ENCODE measurements around the gene EDDM3A. TPM values are rescaled to one million over a fixed set of nuclear protein-coding genes. Genes with fewer than 3 reads are reported as not detected.

The EDDM3A gene
- total RNA-seq, 2 experiments from 2014 or later: not detected

GRCh38 chr14:20794644-20795369 lies 49.1 kb downstream of the EDDM3A start:
- CTCF ChIA-PET (ENCODE audit: unreplicated experiment): no interaction called here
- Histone ChIP-seq H3K9me2 (ENCODE audit: insufficient read depth, low read length) (no peaks in the 10 kb centered on the region), H4K20me1 (ENCODE audit: insufficient read depth, low read length) (no peaks in the 10 kb centered on the region), H2AFZ (ENCODE audit: low read length) (no peak overlapping the region), H3K4me2 (ENCODE audit: low read length) (no peak overlapping the region), H3K4me1 (ENCODE audit: insufficient read depth, low read length, poor library complexity, severe bottlenecking) (no peaks in the 10 kb centered on the region), H3K4me3 (ENCODE audit: low read depth, low read length, poor library complexity, severe bottlenecking) (no peak overlapping the region), H3K36me3 (ENCODE audit: insufficient read depth, low read length) (no peaks in the 10 kb centered on the region), H3K27ac (ENCODE audit: low read depth, low read length, poor library complexity, severe bottlenecking) (no peak overlapping the region), H3K9me3 (ENCODE audit: low read length) (no peaks in the 10 kb centered on the region), H3K79me2 (ENCODE audit: insufficient read depth, low read depth, low read length) (no peaks in the 10 kb centered on the region)
- no peak for DNase-seq (ENCODE audit: low spot score)
- intact Hi-C loops (cut with micrococcal nuclease; ENCODE audit: unreplicated experiment): no loop called here
- POLR2A ChIA-PET: interaction anchor here (1.1 kb wide), 1 partner anchor 18 kb away, joined by 4 read pairs; no protein-coding TSS in a partner anchor
- no TSS peak for BruUV-seq (replicated peaks)
- TF ChIP-seq CTCF (conservative IDR thresholded peaks at IDR 0.05; ENCODE audit: low read length) (no peak), EZH2phosphoT487 (IDR thresholded peaks at IDR 0.05; ENCODE audit: borderline replicate concordance, low read depth, low read length) (no peak)

- TF ChIP-seq EZH2phosphoT487 (IDR thresholded peaks at IDR 0.05; ENCODE audit: borderline replicate concordance, low read depth, low read length) (no peak), CTCF (conservative IDR thresholded peaks at IDR 0.05; ENCODE audit: low read length) (no peak)
- POLR2A ChIA-PET: interaction anchor here (0.7 to 1.8 kb wide), 3 partner anchors 10 to 436 kb away, joined by 3 to 7 read pairs (median 5); no protein-coding TSS in a partner anchor
- CTCF ChIA-PET (ENCODE audit: unreplicated experiment): no interaction called here
- intact Hi-C loops (cut with micrococcal nuclease; ENCODE audit: unreplicated experiment): no loop called here
- Histone ChIP-seq H3K27ac (ENCODE audit: low read depth, low read length, poor library complexity, severe bottlenecking) (no peak overlapping the region), H3K4me1 (ENCODE audit: insufficient read depth, low read length, poor library complexity, severe bottlenecking) (no peaks in the 10 kb centered on the region), H3K4me3 (ENCODE audit: low read depth, low read length, poor library complexity, severe bottlenecking) (no peak overlapping the region), H4K20me1 (ENCODE audit: insufficient read depth, low read length) (no peaks in the 10 kb centered on the region), H2AFZ (ENCODE audit: low read length) (no peak overlapping the region), H3K4me2 (ENCODE audit: low read length) (no peak overlapping the region), H3K9me2 (ENCODE audit: insufficient read depth, low read length) (no peaks in the 10 kb centered on the region), H3K9me3 (ENCODE audit: low read length) (no peaks in the 10 kb centered on the region), H3K79me2 (ENCODE audit: insufficient read depth, low read depth, low read length) (no peaks in the 10 kb centered on the region), H3K36me3 (ENCODE audit: insufficient read depth, low read length) (no peaks in the 10 kb centered on the region)
- DNase-seq (ENCODE audit: low spot score): no peak
- BruUV-seq (replicated peaks): no TSS peak
Observed at GRCh38 chr14:20797164-20797563, 51.5 kb downstream of the EDDM3A start.

Other genes with a start within 250 kb of the EDDM3A start
- not detected in 2 replicates for gene RNASE10, start 240.3 kb upstream of the EDDM3A start, total RNA-seq (2014; rRNA removed; shearing (Covaris generic))
- gene RNASE10, start 240.3 kb upstream of the EDDM3A start, total RNA-seq (2022): 1.5 and 1.7 TPM in 2 replicates
- not detected in 2 replicates for gene RNASE9, start 184.8 kb upstream of the EDDM3A start, total RNA-seq (2014; rRNA removed; shearing (Covaris generic))
- gene RNASE9, start 184.8 kb upstream of the EDDM3A start, total RNA-seq (2022): not detected in 2 replicates
- not detected in 2 replicates for gene RNASE11, start 157.9 kb upstream of the EDDM3A start, total RNA-seq (2014; rRNA removed; shearing (Covaris generic))
- gene RNASE11, start 157.9 kb upstream of the EDDM3A start, total RNA-seq (2022): not detected in 2 replicates
- gene RNASE12, start 154.5 kb upstream of the EDDM3A start, total RNA-seq (2014; rRNA removed; shearing (Covaris generic)): not detected in 2 replicates
- gene RNASE12, start 154.5 kb upstream of the EDDM3A start, total RNA-seq (2022): not detected in 2 replicates
- not detected in 2 replicates for gene OR6S1, start 104.2 kb upstream of the EDDM3A start, total RNA-seq (2014; rRNA removed; shearing (Covaris generic))
- gene OR6S1, start 104.2 kb upstream of the EDDM3A start, total RNA-seq (2022): not detected in 2 replicates
- gene RNASE4, start 61.3 kb upstream of the EDDM3A start, total RNA-seq (2014; rRNA removed; shearing (Covaris generic)): not detected in 2 replicates
- gene RNASE4, start 61.3 kb upstream of the EDDM3A start, total RNA-seq (2022): not detected in 2 replicates
- not detected in 2 replicates for gene ANG, start 57.1 kb upstream of the EDDM3A start, total RNA-seq (2014; rRNA removed; shearing (Covaris generic))
- not detected in 2 replicates for gene ANG, start 57.1 kb upstream of the EDDM3A start, total RNA-seq (2022)
- not detected in 2 replicates for gene EDDM3B, start 22.5 kb downstream of the EDDM3A start, total RNA-seq (2014; rRNA removed; shearing (Covaris generic))
- gene EDDM3B, start 22.5 kb downstream of the EDDM3A start, total RNA-seq (2022): not detected in 2 replicates
- 0.33 and 2.9 TPM in 2 replicates for gene RNASE6, start 35.4 kb downstream of the EDDM3A start, total RNA-seq (2014; rRNA removed; shearing (Covaris generic))
- 1.2 and 1.7 TPM in 2 replicates for gene RNASE6, start 35.4 kb downstream of the EDDM3A start, total RNA-seq (2022)
- gene RNASE1, start 57.0 kb downstream of the EDDM3A start, total RNA-seq (2014; rRNA removed; shearing (Covaris generic)): not detected in 2 replicates
- gene RNASE1, start 57.0 kb downstream of the EDDM3A start, total RNA-seq (2022): not detected in 2 replicates
- gene RNASE3, start 145.5 kb downstream of the EDDM3A start, total RNA-seq (2014; rRNA removed; shearing (Covaris generic)): not detected in 2 replicates
- not detected in 2 replicates for gene RNASE3, start 145.5 kb downstream of the EDDM3A start, total RNA-seq (2022)
- gene RNASE2, start 209.6 kb downstream of the EDDM3A start, total RNA-seq (2014; rRNA removed; shearing (Covaris generic)): not detected in 2 replicates
- gene RNASE2, start 209.6 kb downstream of the EDDM3A start, total RNA-seq (2022): not detected in 2 replicates
- gene METTL17, start 244.1 kb downstream of the EDDM3A start, total RNA-seq (2014; rRNA removed; shearing (Covaris generic)): 103 and 117 TPM in 2 replicates
- gene METTL17, start 244.1 kb downstream of the EDDM3A start, total RNA-seq (2022): 92.0 and 105 TPM in 2 replicates

Measured in OCI-LY7 (cell line).